ENCODE data around the gene MAS1L.
A peak's percentile ranks its signal among the peaks of the same experiment; 100 is the strongest.

MAS1L gene

GRCh38 chr6:29510202-29510601 lies 22.4 kb upstream of the MAS1L start:
- no peak for DNase-seq

- DNase-seq = no peak
Observed at GRCh38 chr6:29509711-29510110, 22.0 kb upstream of the MAS1L start.

- DNase-seq = no peak
Observed at GRCh38 chr6:29509239-29509638, 21.5 kb upstream of the MAS1L start.

- DNase-seq = no peak
Observed at GRCh38 chr6:29507319-29507718, 19.6 kb upstream of the MAS1L start.

GRCh38 chr6:29506446-29507067 lies 18.8 kb upstream of the MAS1L start:
- DNase-seq = no peak

GRCh38 chr6:29505808-29506207 lies 18.1 kb upstream of the MAS1L start:
- no peak for DNase-seq

GRCh38 chr6:29504961-29505360 lies 17.2 kb upstream of the MAS1L start:
- no peak for DNase-seq

- no peak for DNase-seq
Observed at GRCh38 chr6:29502597-29502996, 14.8 kb upstream of the MAS1L start.

- no peak for DNase-seq
Observed at GRCh38 chr6:29502181-29502580, 14.4 kb upstream of the MAS1L start.

GRCh38 chr6:29501106-29501505 lies 13.3 kb upstream of the MAS1L start:
- DNase-seq = no peak

GRCh38 chr6:29500594-29500993 lies 12.8 kb upstream of the MAS1L start:
- DNase-seq = no peak

GRCh38 chr6:29499704-29500103 lies 11.9 kb upstream of the MAS1L start:
- DNase-seq = no peak

- DNase-seq = no peak
Observed at GRCh38 chr6:29496961-29497360, 9.2 kb upstream of the MAS1L start.

- DNase-seq = peak in 1 of 2 experiments; percentile 8
Observed at GRCh38 chr6:29495571-29495970, 7.8 kb upstream of the MAS1L start.

- no peak for DNase-seq
Observed at GRCh38 chr6:29494131-29494530, 6.4 kb upstream of the MAS1L start.

GRCh38 chr6:29493261-29493660 lies 5.5 kb upstream of the MAS1L start:
- no peak for DNase-seq

- no peak for DNase-seq
Observed at GRCh38 chr6:29491574-29491973, 3.8 kb upstream of the MAS1L start.

GRCh38 chr6:29490552-29490951 lies 2.8 kb upstream of the MAS1L start:
- DNase-seq = no peak

- DNase-seq = no peak
Observed at GRCh38 chr6:29490055-29490454, 2.3 kb upstream of the MAS1L start.

- no peak for DNase-seq
Observed at GRCh38 chr6:29489286-29489685, 1.5 kb upstream of the MAS1L start.

- no peak for DNase-seq
Observed at GRCh38 chr6:29488874-29489273, 1.1 kb upstream of the MAS1L start.

- DNase-seq = no peak
Observed at GRCh38 chr6:29487131-29487530, 625 bp downstream of the MAS1L start.

GRCh38 chr6:29486577-29486976 lies 1.2 kb downstream of the MAS1L start:
- DNase-seq = no peak

GRCh38 chr6:29483735-29484134 lies 4.0 kb downstream of the MAS1L start:
- DNase-seq = no peak

- DNase-seq = no peak
Observed at GRCh38 chr6:29483186-29483585, 4.6 kb downstream of the MAS1L start.

GRCh38 chr6:29479560-29479959 lies 8.2 kb downstream of the MAS1L start:
- DNase-seq = no peak

Data from NCI-H446 (cell line).